Measurements from ENCODE around the gene ATP8A2. TPM values are rescaled to one million over a fixed set of nuclear protein-coding genes. Genes with fewer than 3 reads are reported as not detected.

The ATP8A2 gene
- total RNA-seq, 1 experiment from 2014 or later: 0.26 TPM

- Mint-ChIP-seq H3K9me3 (ENCODE audit: unreplicated experiment) (no peaks in the 10 kb centered on the region), H3K27me3 (ENCODE audit: insufficient read depth, unreplicated experiment) (no peaks in the 10 kb centered on the region)
- CTCF ChIA-PET: interaction anchor here (0.6 kb wide), 1 partner anchor 11 kb away, joined by 6 read pairs; no protein-coding TSS in a partner anchor
These were observed 285.4 kb downstream of the ATP8A2 start for GRCh38 chr13:25657157-25657556.

GRCh38 chr13:25659091-25659795 lies 287.5 kb downstream of the ATP8A2 start:
- POLR2A ChIA-PET: interaction anchor here (0.6 to 0.7 kb wide), 4 partner anchors 11 to 1349 kb away, joined by 3 to 4 read pairs (median 3); no protein-coding TSS in a partner anchor

More at GRCh38 chr13:25657157-25657556, 285.4 kb downstream of the ATP8A2 start:
- TF ChIP-seq CTCF (IDR thresholded peaks at IDR 0.05; ENCODE audit: unreplicated experiment): no peak
- POLR2A ChIA-PET: no interaction called here
- BruUV-seq (replicated peaks): no TSS peak
- peaks cover 31% of the 10 kb centered on the region for H3K4me1 Mint-ChIP-seq (ENCODE audit: insufficient read depth, unreplicated experiment)
- no peak overlapping the region for H3K4me3 Mint-ChIP-seq (ENCODE audit: unreplicated experiment)
- no peaks in the 10 kb centered on the region for H3K36me3 Mint-ChIP-seq (ENCODE audit: insufficient read depth, unreplicated experiment)
- intact Hi-C loops (cut with micrococcal nuclease): no loop called here
- DNase-seq (ENCODE audit: unreplicated experiment): no peak
- no peak overlapping the region for H3K27ac Mint-ChIP-seq (ENCODE audit: low read depth, unreplicated experiment)

GRCh38 chr13:25660996-25661395 lies 289.2 kb downstream of the ATP8A2 start:
- Mint-ChIP-seq H3K27me3 (ENCODE audit: insufficient read depth, unreplicated experiment) (no peaks in the 10 kb centered on the region), H3K4me1 (ENCODE audit: insufficient read depth, unreplicated experiment) (peaks cover 6% of the 10 kb centered on the region), H3K27ac (ENCODE audit: low read depth, unreplicated experiment) (no peak overlapping the region), H3K36me3 (ENCODE audit: insufficient read depth, unreplicated experiment) (no peaks in the 10 kb centered on the region), H3K9me3 (ENCODE audit: unreplicated experiment) (no peaks in the 10 kb centered on the region), H3K4me3 (ENCODE audit: unreplicated experiment) (no peak overlapping the region)
- BruUV-seq (replicated peaks): no TSS peak
- CTCF ChIA-PET: no interaction called here
- intact Hi-C loops (cut with micrococcal nuclease): no loop called here
- POLR2A ChIA-PET: no interaction called here
- DNase-seq (ENCODE audit: unreplicated experiment): no peak
- TF ChIP-seq CTCF (IDR thresholded peaks at IDR 0.05; ENCODE audit: unreplicated experiment): no peak

More at GRCh38 chr13:25659091-25659795, 287.5 kb downstream of the ATP8A2 start:
- no peak overlapping the region for H3K4me3 Mint-ChIP-seq (ENCODE audit: unreplicated experiment)
- H3K4me1 Mint-ChIP-seq (ENCODE audit: insufficient read depth, unreplicated experiment): peaks cover 13% of the 10 kb centered on the region
- CTCF ChIA-PET: interaction anchor here (0.7 to 1.4 kb wide), 6 partner anchors 14 to 170 kb away, joined by 3 to 4 read pairs (median 3); no protein-coding TSS in a partner anchor
- no peaks in the 10 kb centered on the region for H3K27me3 Mint-ChIP-seq (ENCODE audit: insufficient read depth, unreplicated experiment)
- H3K27ac Mint-ChIP-seq (ENCODE audit: low read depth, unreplicated experiment): no peak overlapping the region
- BruUV-seq (replicated peaks): no TSS peak
- no peaks in the 10 kb centered on the region for H3K9me3 Mint-ChIP-seq (ENCODE audit: unreplicated experiment)
- no peak for DNase-seq (ENCODE audit: unreplicated experiment)
- intact Hi-C loops (cut with micrococcal nuclease): no loop called here
- no peaks in the 10 kb centered on the region for H3K36me3 Mint-ChIP-seq (ENCODE audit: insufficient read depth, unreplicated experiment)
- TF ChIP-seq CTCF (IDR thresholded peaks at IDR 0.05; ENCODE audit: unreplicated experiment): no peak

- H3K4me3 Mint-ChIP-seq (ENCODE audit: unreplicated experiment): no peak overlapping the region
- BruUV-seq (replicated peaks): no TSS peak
- intact Hi-C loops (cut with micrococcal nuclease): no loop called here
- H3K27ac Mint-ChIP-seq (ENCODE audit: low read depth, unreplicated experiment): no peak overlapping the region
- DNase-seq (ENCODE audit: unreplicated experiment): no peak
- H3K36me3 Mint-ChIP-seq (ENCODE audit: insufficient read depth, unreplicated experiment): no peaks in the 10 kb centered on the region
- peaks cover 6% of the 10 kb centered on the region for H3K4me1 Mint-ChIP-seq (ENCODE audit: insufficient read depth, unreplicated experiment)
- H3K9me3 Mint-ChIP-seq (ENCODE audit: unreplicated experiment): no peaks in the 10 kb centered on the region
- CTCF ChIA-PET: no interaction called here
- H3K27me3 Mint-ChIP-seq (ENCODE audit: insufficient read depth, unreplicated experiment): no peaks in the 10 kb centered on the region
- POLR2A ChIA-PET: no interaction called here
- TF ChIP-seq CTCF (IDR thresholded peaks at IDR 0.05; ENCODE audit: unreplicated experiment): no peak
These were observed 290.7 kb downstream of the ATP8A2 start for GRCh38 chr13:25662516-25662915.

All from MCF 10A (cell line).